ENCODE data around the gene HDAC1. TPM values are rescaled to one million over a fixed set of nuclear protein-coding genes. Genes with fewer than 3 reads are reported as not detected.

Gene HDAC1
- total and polyA plus RNA-seq, 10 donors = 83.0 to 116 (median 98.7) TPM

GRCh38 chr1:32247452-32247851, 44.4 kb upstream of the HDAC1 start:
- WGBS, 5 donors = 83 to 94% (median 93%) methylated on average over 3 to 12 of the region's 12 CpGs
- TF ChIP-seq POLR2AphosphoS5 (IDR thresholded peaks at IDR 0.05) (no peak), CTCF (IDR thresholded peaks at IDR 0.05 in 8 of 11, conservative IDR thresholded peaks at IDR 0.05 in 3 of 11) (no peak), POLR2A (IDR thresholded peaks at IDR 0.05) (no peak)
- Histone ChIP-seq H3K4me3 (no peak overlapping the region), H3K36me3 (no peaks in the 10 kb centered on the region), H3K4me1 (peaks cover 35 to 73% (median 64%) of the 10 kb centered on the region in 6 donors), H3K27me3 (replicated peaks in 1 of 7) (no peaks in the 10 kb centered on the region), H3K27ac (peak overlapping the region; percentile 49 to 96 (median 90)), H3K9me3 (no peaks in the 10 kb centered on the region)
- intact Hi-C loops (cut with DNase I; ENCODE audit: low total_unique reads) = no loop called here
- no peak for DNase-seq

- DNase-seq = peak; percentile 97
- TF ChIP-seq CTCF (IDR thresholded peaks at IDR 0.05 in 8 of 11, conservative IDR thresholded peaks at IDR 0.05 in 3 of 11) (peak; percentile 82 to 97 (median 94)), POLR2A (IDR thresholded peaks at IDR 0.05) (no peak), POLR2AphosphoS5 (IDR thresholded peaks at IDR 0.05) (peak; percentile 78 to 84 (median 83))
- intact Hi-C loops (cut with DNase I; ENCODE audit: low total_unique reads) = no loop called here
- Histone ChIP-seq H3K4me3 (peak overlapping the region in 5 of 8 donors; percentile 6 to 60 (median 29)), H3K4me1 (peaks cover 35 to 74% (median 64%) of the 10 kb centered on the region in 6 donors), H3K36me3 (no peaks in the 10 kb centered on the region), H3K27ac (peak overlapping the region; percentile 49 to 96 (median 90)), H3K9me3 (no peaks in the 10 kb centered on the region), H3K27me3 (replicated peaks in 1 of 7) (no peaks in the 10 kb centered on the region)
- WGBS, 5 donors = 4 to 8% (median 6%) methylated on average over 21 to 31 of the region's 31 CpGs
Measured at GRCh38 chr1:32247983-32248889, 43.6 kb upstream of the HDAC1 start.

- Histone ChIP-seq H3K4me3 (peak overlapping the region in 4 of 8 donors; percentile 10 to 71 (median 44)), H3K4me1 (peaks cover 35 to 91% (median 80%) of the 10 kb centered on the region in 6 donors), H3K27ac (peak overlapping the region; percentile 71 to 96 (median 90)), H3K9me3 (no peaks in the 10 kb centered on the region), H3K36me3 (no peaks in the 10 kb centered on the region), H3K27me3 (replicated peaks in 1 of 7) (no peaks in the 10 kb centered on the region)
- peak; percentile 94 for DNase-seq
- intact Hi-C loops (cut with DNase I; ENCODE audit: low total_unique reads) = no loop called here
- 11 to 24% (median 18%) methylated on average over 8 to 9 of the region's 9 CpGs for WGBS, 5 donors
- TF ChIP-seq POLR2AphosphoS5 (IDR thresholded peaks at IDR 0.05) (peak in 2 of 3 donors; percentile 82 to 88), POLR2A (IDR thresholded peaks at IDR 0.05) (peak in 1 of 3 donors; percentile 26), CTCF (IDR thresholded peaks at IDR 0.05 in 8 of 11, conservative IDR thresholded peaks at IDR 0.05 in 3 of 11) (no peak)
Measured at GRCh38 chr1:32249831-32250525, 41.9 kb upstream of the HDAC1 start.

All from spleen (tissue), 11 donors.